NCI-H1092 (cell line): ENCODE data around the gene COG7.
"Not testable (repeated sequence)": the region's sequence is repeated elsewhere in the genome, so short reads cannot be mapped to it uniquely, and the experiment has no call there.

ENCODE experiments used
- DNase-seq: peaks from one replicate; lab custom pipeline; 2025; lab: John Stamatoyannopoulos, UW

The COG7 gene

DNA sequence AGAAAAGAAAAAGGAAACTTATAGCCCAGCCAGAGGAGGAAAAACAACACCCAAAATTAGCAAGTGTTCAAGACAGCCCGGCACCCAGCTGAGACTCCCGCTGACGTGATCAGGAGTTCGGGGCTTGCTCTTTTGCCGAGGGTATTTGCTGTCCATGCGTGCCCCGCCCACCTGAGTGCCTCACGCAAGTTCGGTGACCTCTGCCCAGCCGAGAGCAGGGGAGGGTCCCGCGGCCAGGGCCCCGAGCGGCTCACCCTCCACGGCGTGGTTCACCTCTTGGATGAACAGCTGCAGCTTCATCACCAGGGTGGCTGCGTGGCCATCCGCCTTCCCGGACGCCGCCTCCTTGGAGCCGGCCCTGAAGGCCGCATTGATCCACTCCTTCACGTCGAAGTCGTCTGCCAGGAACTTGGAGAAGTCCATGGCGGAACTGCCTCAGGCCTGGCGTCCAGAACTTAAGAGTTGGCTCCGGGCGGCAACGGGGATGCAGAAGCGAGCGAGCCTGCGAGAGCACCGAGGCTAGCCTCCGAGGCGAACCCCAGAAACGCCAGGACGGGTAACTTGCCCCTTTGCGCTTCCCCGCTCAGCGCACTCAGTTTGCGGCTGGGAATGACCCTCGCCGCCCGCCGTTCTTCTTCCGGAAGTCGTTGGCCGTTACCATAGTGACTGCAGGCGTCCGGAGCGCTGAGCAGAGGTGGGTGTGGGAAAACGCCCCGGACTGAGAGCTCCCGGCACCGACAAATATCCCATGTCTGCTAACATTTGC lies at the start of gene COG7:
Gene COG7 (minus strand): TSS at position 618 of the 766 bp plus-strand sequence. CDS start 195 bp downstream, at position 423.
- DNase-seq, result peak; percentile 71

DNA sequence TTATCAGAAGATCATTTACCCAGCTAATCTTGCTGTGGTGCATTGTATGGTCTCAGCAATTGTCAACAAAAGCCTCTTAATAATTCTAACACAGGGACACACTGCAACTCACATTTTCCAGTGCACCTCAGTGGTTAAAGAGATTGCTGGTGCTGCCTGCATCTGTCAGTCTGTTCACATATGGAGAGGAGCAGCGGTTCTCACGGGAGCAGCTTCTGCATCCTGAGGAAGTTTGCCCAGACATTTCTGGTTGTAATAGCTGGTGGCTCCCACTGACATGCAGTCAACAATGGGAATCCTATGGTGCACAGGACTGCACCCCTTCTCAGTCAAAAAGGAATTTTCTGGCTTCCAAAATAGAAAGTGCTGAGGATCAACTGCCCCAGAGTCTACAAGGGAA lies 49.5 kb upstream of the COG7 start:
- no peak for DNase-seq

- DNase-seq, result no peak
Measured at GRCh38 chr16:23501291-23501690, 48.3 kb upstream of the COG7 start.

- no peak for DNase-seq
Measured at GRCh38 chr16:23500862-23501225, 47.9 kb upstream of the COG7 start.

DNA sequence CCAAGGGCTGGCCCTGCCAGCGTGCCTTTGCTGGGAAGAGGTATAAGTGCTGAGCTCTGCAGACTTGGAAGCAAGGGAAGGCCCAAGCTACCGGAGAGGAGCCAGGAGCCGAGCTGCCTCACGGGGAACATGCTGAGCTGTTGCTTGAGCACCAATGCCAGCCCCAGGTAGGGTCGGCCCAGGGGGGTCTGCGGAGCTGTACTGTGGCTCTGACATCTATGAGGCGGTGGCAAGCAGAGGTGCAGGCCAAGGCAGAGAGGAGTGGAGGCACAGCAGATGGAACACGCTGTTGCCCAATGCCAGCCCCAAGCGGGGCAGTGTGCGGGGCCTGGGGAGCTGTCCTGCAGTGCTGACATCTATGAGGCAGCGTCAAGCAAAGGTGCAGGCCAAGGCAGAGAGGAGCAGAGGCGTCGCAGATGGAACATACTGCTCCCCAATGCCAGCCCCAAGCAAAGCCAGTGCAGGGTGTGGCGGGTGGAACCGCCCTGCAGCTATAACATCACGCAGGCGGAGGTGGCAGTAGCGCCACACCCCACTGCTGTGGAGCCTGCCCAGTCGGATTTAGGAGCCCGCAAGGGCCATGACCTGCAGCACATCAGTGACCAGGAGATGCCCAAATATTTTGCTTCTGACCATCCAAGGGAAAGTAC lies 47.3 kb upstream of the COG7 start:
- DNase-seq, result no peak

GRCh38 chr16:23499801-23500200 lies 46.8 kb upstream of the COG7 start:
- no peak for DNase-seq

DNA sequence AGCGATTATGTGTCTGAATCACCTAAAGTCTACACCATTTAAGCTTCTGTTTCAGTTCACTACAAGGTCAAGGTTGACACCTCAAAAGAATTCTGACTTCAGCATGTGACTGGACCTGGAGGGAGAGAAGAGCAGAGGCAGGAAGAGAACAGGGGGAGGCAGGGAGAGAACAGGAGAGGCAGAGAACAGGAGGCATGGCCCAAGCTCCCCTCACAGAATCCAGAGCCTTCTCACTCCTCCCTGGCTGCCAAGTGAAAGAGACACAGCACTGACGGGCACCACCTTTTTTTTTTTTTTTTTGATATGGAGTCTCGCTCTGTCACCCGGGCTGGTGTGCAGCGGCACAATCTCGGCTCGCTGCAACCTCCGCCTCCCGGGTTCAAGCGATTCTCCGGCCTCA lies 45.9 kb upstream of the COG7 start:
- DNase-seq, result no peak

GRCh38 chr16:23497543-23497868 lies 44.5 kb upstream of the COG7 start:
- DNase-seq, result no peak

DNA sequence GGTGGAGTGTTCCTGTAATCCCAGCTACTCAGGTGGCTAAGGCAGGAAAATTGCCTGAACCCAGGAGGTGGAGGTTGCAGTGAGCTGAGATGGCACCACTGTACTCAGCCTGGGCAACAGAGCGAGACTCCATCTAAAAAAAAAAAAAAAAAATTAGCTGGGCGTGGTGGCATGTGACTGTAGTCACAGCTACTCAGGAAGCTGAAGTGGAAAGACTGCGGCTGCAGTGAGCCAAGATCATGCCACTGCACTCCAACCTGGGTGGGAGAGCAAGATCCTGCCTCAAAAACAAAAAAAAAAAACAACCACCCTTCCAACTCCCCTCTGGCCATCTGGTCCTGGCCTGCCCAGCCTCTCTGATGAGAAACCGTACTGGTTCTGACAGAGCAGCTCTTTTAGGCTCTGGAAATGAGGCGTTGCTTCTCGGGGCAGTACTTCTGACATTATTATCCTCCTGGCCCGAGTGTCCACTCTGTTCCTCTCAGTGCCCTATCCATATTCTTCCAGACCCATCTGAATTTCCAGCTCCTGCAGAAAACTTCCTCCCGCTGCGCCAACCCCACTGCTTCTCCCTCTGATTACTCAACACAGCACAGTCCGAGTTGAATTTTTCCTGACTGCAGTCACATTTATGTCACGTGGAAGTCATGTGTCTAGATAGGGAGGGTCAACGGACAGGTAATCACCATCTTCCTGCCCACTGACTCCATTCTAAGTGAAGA lies 44.0 kb upstream of the COG7 start:
- DNase-seq, result no peak

DNA sequence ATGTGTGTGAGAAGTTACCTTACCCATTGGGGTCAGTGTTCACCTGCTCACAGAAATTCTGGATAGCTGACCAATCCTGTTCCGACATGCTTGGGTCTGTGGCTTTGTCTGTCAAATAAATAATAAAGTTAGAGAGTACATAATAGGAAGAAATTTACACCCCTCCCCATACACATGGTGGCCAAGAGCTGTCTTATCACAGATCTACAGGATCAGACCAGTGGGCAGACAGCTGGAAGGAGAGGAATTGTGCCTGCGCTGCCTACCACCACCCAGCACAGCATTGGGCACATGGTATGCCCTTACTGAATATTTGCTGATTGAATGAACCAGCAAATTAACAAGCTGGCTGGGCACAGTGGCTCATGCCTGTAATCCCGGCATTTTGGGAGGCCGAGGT lies 42.7 kb upstream of the COG7 start:
- no peak for DNase-seq

DNA sequence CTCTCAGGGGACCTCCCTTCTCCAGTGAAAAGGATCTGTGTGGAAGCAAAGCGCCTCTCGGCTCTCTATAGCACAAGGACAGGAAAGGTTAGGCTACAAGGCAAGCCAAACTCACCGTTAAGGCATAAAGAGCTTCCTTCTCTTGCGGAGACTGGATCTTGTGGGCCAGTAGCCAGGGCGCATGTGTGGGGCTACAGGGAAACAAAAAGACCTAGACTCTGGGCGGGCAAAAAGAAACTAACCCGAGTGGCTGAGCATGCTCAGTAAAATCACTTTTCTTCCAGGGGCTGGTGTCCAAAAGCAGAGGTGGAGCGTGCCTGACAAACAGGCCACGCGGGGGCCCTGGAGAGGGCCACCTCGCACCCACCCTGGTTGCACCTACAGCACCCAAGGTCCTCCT lies 41.2 kb upstream of the COG7 start:
- DNase-seq, result no peak

DNA sequence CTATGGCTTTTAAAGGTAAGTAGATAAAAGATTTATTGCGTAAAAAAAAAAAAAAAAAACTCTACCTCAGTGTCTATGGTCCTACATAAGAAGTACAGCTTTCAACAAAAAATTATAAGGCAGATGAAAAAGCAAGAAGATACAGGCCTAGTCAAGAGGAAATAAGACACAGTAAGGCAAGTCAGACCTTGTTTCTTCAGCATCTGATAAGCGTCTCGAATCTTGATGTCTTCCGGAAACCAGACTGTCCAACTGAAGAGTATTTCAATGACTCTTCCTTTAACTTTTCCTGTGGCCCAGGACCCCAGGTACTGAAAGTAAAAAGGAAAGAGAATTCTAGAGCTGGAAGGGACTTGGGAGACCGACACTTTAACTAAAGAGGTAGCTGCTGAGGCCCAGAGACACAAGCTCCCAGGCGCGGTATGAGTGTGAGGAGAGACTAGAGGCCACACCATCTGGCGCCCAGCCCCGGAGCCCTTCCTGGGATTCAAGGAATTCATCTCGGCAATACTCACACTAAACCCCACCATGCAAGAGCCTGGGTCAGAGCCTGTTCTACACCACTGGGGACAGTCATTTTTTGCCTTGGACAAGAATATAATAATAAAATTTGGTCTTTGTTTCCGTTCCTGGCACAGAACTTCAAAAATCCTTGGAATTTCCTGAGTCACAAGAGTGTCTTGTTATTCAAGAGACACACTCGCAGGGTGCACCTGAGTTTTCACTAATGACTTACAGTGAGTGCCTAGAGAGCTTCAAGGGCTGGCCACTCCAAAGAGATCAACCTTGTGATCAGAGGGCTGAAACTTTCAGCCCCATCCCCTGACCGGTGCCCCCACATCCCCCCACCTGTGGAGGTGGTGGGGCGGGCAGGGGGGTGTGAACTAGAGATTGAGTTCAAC lies 38.8 kb upstream of the COG7 start:
- DNase-seq, result no peak

- DNase-seq, result no peak
Measured at GRCh38 chr16:23486480-23486879, 33.5 kb upstream of the COG7 start.

GRCh38 chr16:23485841-23486240 lies 32.9 kb upstream of the COG7 start:
- DNase-seq, result no peak

DNA sequence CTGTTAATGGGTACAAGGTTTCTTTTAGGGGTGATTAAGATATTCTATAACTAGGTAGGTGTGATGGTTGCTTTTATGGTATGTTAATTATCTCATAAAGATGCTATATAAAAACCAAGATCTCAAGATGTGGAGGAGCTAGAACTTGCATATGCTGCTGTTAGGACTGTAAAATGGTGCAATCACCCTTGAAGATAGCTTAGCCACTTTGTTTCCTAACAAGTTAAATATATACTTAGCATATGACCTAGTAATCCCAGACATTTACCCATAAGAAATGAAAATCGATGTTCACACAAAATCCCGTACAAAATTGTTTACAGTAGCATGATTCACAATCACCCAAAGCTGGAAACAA lies 32.2 kb upstream of the COG7 start:
- DNase-seq, result no peak

DNA sequence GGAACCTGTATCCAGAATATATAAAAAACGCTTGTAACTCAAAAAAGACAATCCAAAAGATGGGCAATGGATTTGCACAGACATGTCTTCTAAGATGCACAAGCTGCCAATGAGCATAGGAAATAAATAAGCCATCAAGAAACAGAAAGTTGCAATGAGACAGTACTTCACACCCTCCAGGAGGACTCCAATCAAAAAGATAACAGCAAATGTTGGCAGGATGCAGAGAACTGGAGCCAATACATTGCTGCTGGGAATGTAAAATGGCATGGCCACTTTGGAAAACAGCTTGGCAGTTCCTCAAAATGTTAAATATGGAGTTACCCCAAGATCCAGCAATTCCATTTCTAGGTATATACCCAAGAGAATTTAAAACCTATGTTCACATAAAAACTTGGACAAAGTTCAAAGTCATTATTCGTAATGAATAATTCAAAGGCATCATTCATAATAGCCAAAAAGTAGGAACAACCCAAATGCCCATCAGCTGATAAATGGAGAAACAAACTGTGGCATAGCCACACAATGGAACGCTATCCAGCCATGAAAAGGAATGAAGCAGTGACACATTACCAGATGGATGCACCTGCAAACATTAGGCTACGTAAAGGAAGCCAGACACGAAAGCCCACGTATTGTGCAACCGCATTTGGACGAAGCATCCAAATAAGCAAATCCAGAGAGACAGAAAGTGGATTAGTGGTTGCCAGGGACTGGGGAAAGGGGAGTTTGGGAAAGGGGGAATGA lies 31.7 kb upstream of the COG7 start:
- no peak for DNase-seq

DNA sequence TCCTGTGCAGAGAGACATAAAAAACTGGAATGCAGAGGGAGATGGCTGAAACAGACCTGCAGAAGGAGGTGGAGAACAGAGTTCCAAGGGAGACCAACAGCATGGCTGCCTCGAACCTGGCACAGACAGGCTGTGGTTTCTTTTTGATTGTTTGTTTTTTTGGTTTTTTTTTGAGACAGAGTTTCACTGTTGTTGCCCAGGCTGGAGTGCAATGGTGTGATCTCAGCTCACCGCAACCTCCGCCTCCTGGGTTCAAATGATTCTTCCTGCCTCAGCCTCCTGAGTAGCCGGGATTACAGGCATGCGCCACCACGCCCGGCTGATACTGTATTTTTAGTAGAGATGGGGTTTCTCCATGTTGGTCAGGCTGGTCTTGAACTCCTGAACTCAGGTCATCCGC lies 30.5 kb upstream of the COG7 start:
- DNase-seq, result not testable (repeated sequence)

GRCh38 chr16:23482778-23483177 lies 29.8 kb upstream of the COG7 start:
- no peak for DNase-seq

- no peak for DNase-seq
Measured at GRCh38 chr16:23480257-23480656, 27.3 kb upstream of the COG7 start.

DNA sequence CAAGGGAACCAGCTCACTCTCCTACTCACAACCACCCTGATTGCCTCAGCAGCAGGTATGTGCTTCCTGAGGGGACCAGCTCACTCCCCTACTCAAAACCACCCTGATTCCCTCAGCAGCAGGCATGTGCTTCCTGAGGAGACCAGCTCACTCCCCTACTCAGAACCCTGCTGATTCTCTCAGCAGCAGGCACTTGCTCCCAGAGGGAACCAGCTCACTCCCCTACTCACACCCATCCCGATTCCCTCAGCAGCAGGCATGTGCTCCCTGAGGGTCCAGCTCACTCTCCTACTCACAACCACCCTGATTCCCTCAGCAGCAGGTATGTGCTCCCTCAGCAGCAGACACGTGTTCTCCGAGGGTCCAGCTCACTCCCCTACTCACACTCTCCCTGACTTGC lies 26.1 kb upstream of the COG7 start:
- no peak for DNase-seq

GRCh38 chr16:23478566-23478965 lies 25.6 kb upstream of the COG7 start:
- no peak for DNase-seq

- no peak for DNase-seq
Measured at GRCh38 chr16:23476289-23476688, 23.3 kb upstream of the COG7 start.
